NOMO-1 (cell line): ENCODE data around the gene H2BW1.
"Not testable (repeated sequence)": the region's sequence is repeated elsewhere in the genome, so short reads cannot be mapped to it uniquely, and the experiment has no call there.

Source experiments
- DNase-seq, 2 experiments: peaks; one replicate each; lab custom pipeline; 2025; ENCODE audit not compliant: unreplicated experiment in 2 of 2; lab: John Stamatoyannopoulos, UW

Gene H2BW1

GRCh38 chrX:104013606-104014005, at the start of gene H2BW1:
TSS of gene H2BW1 (minus strand) at chrX:104013708. CDS start at chrX:104013576, 132 bp downstream.
- no peak for DNase-seq

- not testable (repeated sequence) for DNase-seq
These were observed 49.1 kb upstream of the H2BW1 start for GRCh38 chrX:104062636-104063035.

- not testable (repeated sequence) for DNase-seq
These were observed 41.4 kb upstream of the H2BW1 start for GRCh38 chrX:104054956-104055355.

- no peak for DNase-seq
These were observed 33.7 kb upstream of the H2BW1 start for GRCh38 chrX:104047171-104047570.

GRCh38 chrX:104045642-104046041, 32.1 kb upstream of the H2BW1 start:
- no peak for DNase-seq

GRCh38 chrX:104041003-104041402, 27.5 kb upstream of the H2BW1 start:
- no peak for DNase-seq

GRCh38 chrX:104039689-104040505, 26.4 kb upstream of the H2BW1 start, which contains the start of gene H2BW2:
TSS of gene H2BW2 (plus strand) at chrX:104039956. CDS start at chrX:104039995, 39 bp downstream.
- no peak for DNase-seq

GRCh38 chrX:104018126-104018525, 4.6 kb upstream of the H2BW1 start:
- no peak for DNase-seq

- not testable (repeated sequence) for DNase-seq
These were observed 2.1 kb upstream of the H2BW1 start for GRCh38 chrX:104015576-104015975.

- no peak for DNase-seq
These were observed 350 bp downstream of the H2BW1 start for GRCh38 chrX:104013158-104013557.

- DNase-seq = no peak
These were observed 4.7 kb downstream of the H2BW1 start for GRCh38 chrX:104008831-104009230.

- DNase-seq = no peak
These were observed 14.3 kb downstream of the H2BW1 start for GRCh38 chrX:103999234-103999633.

GRCh38 chrX:103983508-103983907, 30.0 kb downstream of the H2BW1 start:
- not testable (repeated sequence) for DNase-seq

GRCh38 chrX:103962411-103963278, 50.9 kb downstream of the H2BW1 start, which contains the start of gene TMSB15B:
TSS of gene TMSB15B (plus strand) at chrX:103962627.
- not testable (repeated sequence) for DNase-seq
